Stimulated activated CD8-positive, alpha-beta memory T cell treated with anti-CD3 and anti-CD28 coated beads, Interleukin-4, amount 100 ng/mL, for 4 hours (primary cell): ENCODE results near the gene COL13A1.

Source experiments
- DNase-seq, 2 donors: peaks; one replicate each; pipeline ENCODE4 v3.0.0-alpha.2; 2020; ENCODE audit warnings: low read depth in 2 of 2, low spot score in 1 of 2

Gene COL13A1

GRCh38 chr10:69941730-69942129, 140.0 kb downstream of the COL13A1 start:
- no peak for DNase-seq

GRCh38 chr10:69943292-69943820, 141.7 kb downstream of the COL13A1 start:
- no peak for DNase-seq

- no peak for DNase-seq
These were observed 143.1 kb downstream of the COL13A1 start for GRCh38 chr10:69944761-69945160.

DNA sequence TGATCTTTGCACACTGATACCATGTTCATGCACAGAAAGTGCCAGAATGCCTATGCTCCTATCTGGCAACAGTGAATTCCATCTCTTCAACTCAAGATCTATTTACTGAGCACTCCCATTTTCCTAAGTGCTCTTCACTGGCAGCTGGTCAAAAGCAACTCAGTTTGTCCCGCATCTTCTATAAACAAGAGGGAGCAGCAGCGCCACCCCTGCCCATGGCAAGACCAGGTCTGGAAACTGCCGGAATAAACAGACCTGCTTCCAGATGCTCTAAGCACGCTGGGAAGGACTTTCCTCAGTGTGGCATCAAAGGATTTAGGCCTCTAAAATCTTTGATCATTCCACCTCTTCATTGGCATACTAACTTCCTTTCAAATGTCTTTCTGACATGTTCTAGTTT, 146.6 kb downstream of the COL13A1 start:
- DNase-seq, result no peak

DNA sequence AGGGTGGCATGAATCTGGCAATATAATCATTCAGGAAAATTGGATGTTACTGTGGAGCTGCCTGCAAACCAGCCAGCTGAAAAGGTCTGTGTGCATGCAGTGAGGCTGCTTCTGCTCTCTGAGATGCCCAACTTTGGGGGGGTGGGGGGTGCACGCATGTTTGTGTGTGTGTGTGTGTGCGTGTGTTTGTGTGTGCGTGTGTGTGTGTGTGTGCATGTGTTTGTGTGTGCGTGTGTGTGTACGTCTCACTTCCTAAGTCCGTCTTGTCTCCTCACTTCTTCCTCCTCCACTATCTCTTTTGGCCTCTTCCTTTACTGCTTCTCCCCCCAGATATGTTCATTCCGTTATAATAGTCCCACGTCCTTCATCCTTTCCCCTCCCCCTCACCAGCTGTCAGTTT, 148.1 kb downstream of the COL13A1 start:
- no peak for DNase-seq

- DNase-seq, result no peak
These were observed 150.0 kb downstream of the COL13A1 start for GRCh38 chr10:69951658-69952057.

- DNase-seq, result no peak
These were observed 150.5 kb downstream of the COL13A1 start for GRCh38 chr10:69952069-69952800.

- DNase-seq, result no peak
These were observed 151.1 kb downstream of the COL13A1 start for GRCh38 chr10:69952821-69953221.

- DNase-seq, result no peak
These were observed 152.1 kb downstream of the COL13A1 start for GRCh38 chr10:69953851-69954250.

DNA sequence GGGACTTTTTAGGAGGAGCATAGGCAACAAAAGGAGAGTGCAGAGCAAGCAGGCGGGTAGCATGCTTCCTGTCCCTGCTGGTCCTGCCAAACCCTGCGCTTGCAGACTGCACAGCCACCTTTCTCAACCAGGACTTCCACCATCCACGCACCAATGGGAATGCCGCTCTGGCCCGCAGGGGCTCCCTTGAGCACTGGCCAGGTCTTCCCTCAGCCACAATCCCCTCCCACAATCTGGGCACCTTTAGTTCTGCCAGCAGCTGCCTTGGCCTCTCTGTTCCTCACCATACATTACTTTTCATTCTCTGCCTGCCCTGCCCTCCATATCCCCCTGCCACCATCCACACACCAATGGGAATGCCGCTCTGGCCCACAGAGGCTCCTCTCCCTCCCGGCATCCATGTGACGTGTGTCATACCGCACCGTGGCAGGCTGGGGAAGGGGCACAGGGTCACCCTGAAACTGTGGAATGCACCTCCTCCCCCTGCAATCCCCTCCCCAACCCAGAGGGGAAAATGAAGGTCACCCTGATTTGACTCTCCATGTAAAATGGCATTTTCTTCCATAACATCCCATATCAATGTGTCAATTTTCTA, 153.6 kb downstream of the COL13A1 start:
- DNase-seq, result no peak

GRCh38 chr10:69955897-69956740, 154.4 kb downstream of the COL13A1 start:
- DNase-seq, result no peak

DNA sequence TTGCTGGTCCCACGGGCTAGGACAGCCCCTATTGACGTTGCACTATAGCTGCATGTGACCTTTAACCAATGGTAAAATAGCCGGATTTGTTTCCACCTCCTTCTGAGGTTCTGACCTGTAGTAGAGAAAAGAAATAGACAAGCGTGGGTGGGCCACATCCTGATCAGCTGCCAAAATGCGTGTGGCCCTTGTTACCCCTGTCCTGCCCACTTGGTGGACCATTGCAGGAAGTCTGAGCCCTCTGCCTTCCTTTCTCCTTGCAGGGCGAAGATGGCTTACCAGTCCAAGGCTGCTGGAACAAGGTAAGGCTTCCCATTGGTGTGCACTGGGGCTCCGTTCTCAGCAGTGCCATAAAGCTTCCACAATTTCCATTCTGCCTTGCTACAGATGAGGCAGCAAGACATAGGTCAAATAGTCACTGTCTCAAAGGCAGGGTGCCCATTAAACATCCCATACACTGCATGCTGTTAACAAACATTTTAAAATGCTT, 155.1 kb downstream of the COL13A1 start:
- DNase-seq, result no peak

DNA sequence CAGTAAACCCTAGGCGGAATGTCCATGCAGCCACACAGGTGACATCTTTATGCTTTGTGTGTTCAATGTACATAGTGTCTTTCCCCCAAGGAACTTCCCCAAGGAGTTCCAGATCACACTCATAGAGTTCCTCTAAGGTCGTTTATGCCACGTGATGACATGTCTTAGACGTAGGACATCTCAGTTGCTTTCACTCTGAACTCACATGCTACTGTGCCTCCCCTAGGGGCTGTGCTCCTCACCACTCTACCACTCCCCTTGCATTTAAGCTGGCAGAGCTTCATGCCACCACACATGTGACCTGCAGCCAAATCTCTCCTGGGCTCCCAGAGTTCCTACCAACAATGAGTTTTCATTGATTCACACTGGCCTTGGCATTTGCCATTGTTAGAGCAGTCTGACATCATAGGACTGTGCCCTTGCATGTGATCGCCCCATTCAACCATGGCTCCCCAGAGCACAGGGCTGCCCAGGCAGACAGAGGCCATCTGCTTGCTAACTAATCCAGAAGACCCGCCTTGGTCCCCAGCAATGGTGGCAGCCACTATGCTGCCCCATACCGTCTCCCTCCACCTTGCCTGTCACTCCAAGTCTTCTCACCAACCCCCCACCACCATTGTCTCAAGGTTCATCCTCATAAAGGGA, 155.7 kb downstream of the COL13A1 start:
- no peak for DNase-seq

DNA sequence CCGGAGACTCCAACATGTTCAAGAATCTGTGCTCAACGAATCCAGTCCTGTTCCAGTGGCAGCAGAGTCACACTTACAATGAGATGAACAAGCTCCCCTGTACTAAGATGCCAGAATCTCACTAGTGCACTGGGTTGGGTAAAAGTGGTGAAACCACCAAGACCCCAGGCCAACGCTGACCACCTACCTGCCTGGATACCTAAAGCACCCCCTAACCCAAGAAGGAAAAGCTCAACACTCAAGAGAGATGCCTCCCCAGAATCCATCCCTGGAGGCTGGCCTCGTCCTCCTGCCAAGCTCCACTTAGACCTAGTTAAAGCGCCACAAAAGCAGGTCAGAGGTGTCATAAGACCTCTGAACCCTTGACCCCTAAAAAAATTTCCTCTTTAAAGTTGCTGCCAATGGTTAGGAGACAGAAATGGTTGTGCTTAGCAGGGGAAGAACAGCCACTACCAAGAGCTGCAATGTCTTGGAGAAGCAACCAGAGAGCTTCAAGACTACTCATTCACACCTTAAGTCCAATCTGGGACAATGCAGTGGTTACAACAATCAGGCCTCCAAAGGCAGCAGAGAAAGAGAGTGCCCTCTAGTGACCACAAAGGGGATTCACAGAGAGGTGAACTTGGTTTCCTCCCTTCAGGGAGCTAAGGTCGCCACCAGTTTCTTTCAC, 156.3 kb downstream of the COL13A1 start:
- DNase-seq, result no peak

GRCh38 chr10:69958556-69958902, 156.8 kb downstream of the COL13A1 start:
- no peak for DNase-seq

- no peak for DNase-seq
These were observed 158.2 kb downstream of the COL13A1 start for GRCh38 chr10:69959911-69960310.

GRCh38 chr10:69960606-69960987, 158.9 kb downstream of the COL13A1 start:
- DNase-seq, result no peak

DNA sequence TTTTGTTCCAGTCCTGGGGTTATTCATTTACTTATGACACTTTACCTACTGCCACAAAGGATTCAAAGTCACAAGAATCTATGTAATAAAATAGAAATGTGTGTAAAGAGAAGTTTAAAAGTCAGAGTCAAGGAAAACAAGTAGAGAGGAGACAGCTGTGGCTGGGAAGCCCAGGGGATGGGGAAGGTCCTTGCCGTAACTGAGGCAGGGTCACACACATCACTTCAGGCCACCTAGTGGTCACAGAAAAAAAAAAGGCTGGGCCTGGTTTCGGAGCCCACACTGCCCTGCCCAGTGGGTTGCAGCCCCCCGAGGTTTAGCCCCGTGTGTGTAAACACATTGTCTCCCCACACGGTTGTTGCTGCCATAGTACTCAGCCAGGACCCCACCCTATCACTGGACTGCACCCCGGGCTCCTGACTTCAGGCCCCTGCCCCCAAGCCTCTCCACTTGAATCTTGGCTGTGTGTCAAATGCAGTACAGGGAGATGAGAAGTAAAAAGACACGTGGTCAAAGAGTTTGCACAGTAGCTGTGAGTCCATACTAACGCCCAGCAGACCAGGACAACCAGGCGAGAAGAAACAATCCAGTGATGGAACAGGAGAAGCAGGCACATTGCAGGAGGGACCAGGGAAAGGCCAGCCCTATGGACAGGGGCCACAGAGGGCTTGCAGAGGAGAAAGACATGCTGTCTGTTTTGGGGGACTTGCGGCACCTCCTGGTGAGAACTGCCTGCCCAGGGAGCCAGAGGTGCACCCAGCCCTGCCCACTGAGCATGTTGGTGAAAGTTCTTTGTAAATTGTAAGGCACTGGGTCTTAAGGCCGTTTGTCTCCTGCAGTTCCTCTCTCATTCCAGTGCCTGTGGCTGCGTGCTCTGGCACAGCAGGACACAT, 159.5 kb downstream of the COL13A1 start:
- no peak for DNase-seq

GRCh38 chr10:69961881-69962745, 160.4 kb downstream of the COL13A1 start:
- DNase-seq, result no peak
